Naive thymus-derived CD8-positive, alpha-beta T cell (primary cell): ENCODE data around the gene ZNF597. TPM values are rescaled to one million over a fixed set of nuclear protein-coding genes. Genes with fewer than 3 reads are reported as not detected.
A peak's percentile ranks its signal among the peaks of the same experiment; 100 is the strongest.

Source experiments
- ATAC-seq, 2 donors: fragments of 150-1000 bp; cut with Tn5 transposase in 1 of 2; sonication (Bioruptor Pico), chemical (Tn5 transposase) in 1 of 2; 1 replicate in 1 of 2; 2 replicates in 1 of 2; pipeline ENCODE4 v1.10.0; 2021; ENCODE audit warnings: mild to moderate bottlenecking in 2 of 2, moderate library complexity in 2 of 2
- POLR2A ChIA-PET: fragments of 350-600 bp; sonication (Branson Sonifier 250); formaldehyde crosslinking; loops from one replicate; lab custom pipeline; 2021; ENCODE audit warnings: antibody characterized with exemption; lab: Charles Lee
- DNase-seq, 10 donors: peaks; one replicate each; pipeline versions ENCODE4 v3.0.0 to v3.0.0-alpha.2; 2020 to 2022
- H3K27ac Mint-ChIP-seq, 10 donors: one replicate each; pipeline ENCODE4 v1.8.0; 2020 to 2022; ENCODE audit warnings: mild to moderate bottlenecking in 10 of 10, mixed read lengths in 10 of 10, moderate library complexity in 4 of 10, inconsistent platforms in 1 of 10
- H3K27me3 Mint-ChIP-seq, 5 donors: one replicate each; pipeline ENCODE4 v1.8.0; 2021 to 2022; ENCODE audit warnings: mixed read lengths in 5 of 5
- H3K36me3 Mint-ChIP-seq, 3 donors: one replicate each; pipeline ENCODE4 v1.8.0; 2020 to 2022; ENCODE audit warnings: mixed read lengths in 3 of 3, mild to moderate bottlenecking in 2 of 3, inconsistent platforms in 1 of 3
- H3K4me1 Mint-ChIP-seq, 4 donors: one replicate each; pipeline ENCODE4 v1.8.0; 2021 to 2022; ENCODE audit warnings: mixed read lengths in 4 of 4
- H3K4me3 Mint-ChIP-seq, 10 donors: one replicate each; pipeline ENCODE4 v1.8.0; 2020 to 2022; ENCODE audit warnings: mild to moderate bottlenecking in 10 of 10, mixed read lengths in 10 of 10, moderate library complexity in 6 of 10, inconsistent platforms in 1 of 10
- H3K9me3 Mint-ChIP-seq, 9 donors: one replicate each; pipeline ENCODE4 v1.8.0; 2020 to 2022; ENCODE audit warnings: mixed read lengths in 9 of 9, mild to moderate bottlenecking in 3 of 9, inconsistent platforms in 1 of 9, moderate library complexity in 1 of 9
- polyA plus RNA-seq, 3 donors: library from polyadenylated mRNA; unstranded; fragments of 300-500 nt; fragmentation: Illumina TruSeq; gene quantifications; one replicate each; pipeline ENCODE4 v1.2.3, GENCODE V29; 2021
- total RNA-seq, 8 experiments: library from RNA in 2 of 8; stranded (reverse) in 2 of 8; gene quantifications; one replicate each; pipeline ENCODE4 v1.2.3 and lab custom pipeline; 2021 to 2026

Gene ZNF597
- total and polyA plus RNA-seq, 5 experiments from 2014 or later = 1.1 to 5.8 (median 2.3) TPM

DNA sequence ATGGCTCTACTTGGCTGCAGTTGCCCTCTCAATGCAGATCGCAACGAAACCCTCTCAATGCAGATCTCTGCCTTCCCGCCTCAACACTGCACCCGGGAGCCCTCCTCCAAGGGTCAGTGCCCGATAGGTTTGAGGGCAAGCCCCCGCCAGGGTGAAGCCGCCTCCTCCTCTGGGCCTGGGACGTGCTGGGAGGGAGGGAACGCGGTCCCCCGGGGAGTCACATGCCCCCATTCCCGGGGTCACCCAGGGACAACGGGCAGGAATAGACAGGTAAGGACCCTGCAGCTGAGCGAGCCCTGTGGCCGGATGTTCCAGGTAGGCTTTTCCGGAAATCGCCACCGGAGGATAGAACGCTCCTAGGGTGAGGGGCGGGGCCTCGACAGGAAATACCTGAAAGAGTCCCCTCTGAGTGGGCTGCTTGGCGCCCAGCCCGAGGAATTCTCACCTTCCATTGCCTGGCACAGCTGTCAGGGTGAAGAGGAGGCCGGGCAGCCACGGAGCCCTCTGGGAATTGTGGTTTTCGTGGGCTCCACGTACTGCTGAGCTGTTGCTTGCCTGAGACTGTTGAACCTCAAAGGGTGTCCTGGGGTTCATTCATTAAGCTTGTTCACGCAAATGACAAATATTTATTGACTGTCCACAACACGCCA is 29.4 kb downstream of the ZNF597 start:
- no peak overlapping the region for H3K27ac Mint-ChIP-seq
- peaks cover 13 to 42% (median 35%) of the 10 kb centered on the region in 3 donors for H3K36me3 Mint-ChIP-seq
- POLR2A ChIA-PET = no interaction called here
- ATAC-seq (no peak), DNase-seq (no peak)
- H3K9me3 Mint-ChIP-seq = peaks cover 2 to 92% (median 34%) of the 10 kb centered on the region in 9 donors
- peaks cover 0 to 3% (median 0%) of the 10 kb centered on the region in 5 donors for H3K27me3 Mint-ChIP-seq
- H3K4me1 Mint-ChIP-seq = peaks cover 0 to 1% (median 0%) of the 10 kb centered on the region in 4 donors
- no peak overlapping the region for H3K4me3 Mint-ChIP-seq

DNA sequence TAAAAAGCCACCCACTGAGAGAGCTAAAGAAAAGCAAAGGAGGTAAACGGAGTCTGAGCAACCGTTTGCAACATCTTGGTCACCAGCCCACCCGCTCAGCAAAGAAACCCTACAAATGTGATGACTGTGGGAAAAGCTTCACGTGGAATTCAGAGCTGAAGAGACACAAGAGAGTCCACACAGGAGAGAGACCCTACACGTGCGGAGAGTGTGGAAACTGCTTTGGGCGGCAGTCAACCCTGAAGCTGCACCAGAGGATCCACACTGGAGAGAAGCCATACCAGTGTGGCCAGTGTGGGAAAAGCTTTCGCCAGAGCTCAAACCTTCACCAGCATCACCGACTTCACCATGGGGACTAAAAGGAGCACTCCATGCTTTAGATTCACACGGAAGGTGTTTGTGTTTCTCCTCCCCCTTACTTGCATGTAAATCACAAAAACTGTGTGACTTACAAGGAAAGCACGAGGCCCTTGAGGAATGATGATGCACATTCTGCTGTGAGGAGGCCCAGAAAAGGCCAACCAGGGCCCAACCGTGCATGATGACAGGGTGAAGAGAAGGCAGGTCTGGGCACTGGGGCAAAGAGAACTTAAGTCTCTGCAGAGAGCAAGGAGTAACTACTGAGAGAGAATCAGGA is 34.6 kb downstream of the ZNF597 start:
- Mint-ChIP-seq H3K4me3 (no peak overlapping the region), H3K27me3 (no peaks in the 10 kb centered on the region), H3K9me3 (peaks cover 0 to 93% (median 37%) of the 10 kb centered on the region in 9 donors), H3K27ac (no peak overlapping the region), H3K36me3 (peaks cover 57 to 82% (median 59%) of the 10 kb centered on the region in 3 donors), H3K4me1 (peaks cover 0 to 16% (median 7%) of the 10 kb centered on the region in 4 donors)
- DNase-seq (no peak), ATAC-seq (no peak)
- POLR2A ChIA-PET = interaction anchor here (0.6 to 1.2 kb wide), 4 partner anchors 9 to 138 kb away, joined by 3 read pairs; no protein-coding TSS in a partner anchor

DNA sequence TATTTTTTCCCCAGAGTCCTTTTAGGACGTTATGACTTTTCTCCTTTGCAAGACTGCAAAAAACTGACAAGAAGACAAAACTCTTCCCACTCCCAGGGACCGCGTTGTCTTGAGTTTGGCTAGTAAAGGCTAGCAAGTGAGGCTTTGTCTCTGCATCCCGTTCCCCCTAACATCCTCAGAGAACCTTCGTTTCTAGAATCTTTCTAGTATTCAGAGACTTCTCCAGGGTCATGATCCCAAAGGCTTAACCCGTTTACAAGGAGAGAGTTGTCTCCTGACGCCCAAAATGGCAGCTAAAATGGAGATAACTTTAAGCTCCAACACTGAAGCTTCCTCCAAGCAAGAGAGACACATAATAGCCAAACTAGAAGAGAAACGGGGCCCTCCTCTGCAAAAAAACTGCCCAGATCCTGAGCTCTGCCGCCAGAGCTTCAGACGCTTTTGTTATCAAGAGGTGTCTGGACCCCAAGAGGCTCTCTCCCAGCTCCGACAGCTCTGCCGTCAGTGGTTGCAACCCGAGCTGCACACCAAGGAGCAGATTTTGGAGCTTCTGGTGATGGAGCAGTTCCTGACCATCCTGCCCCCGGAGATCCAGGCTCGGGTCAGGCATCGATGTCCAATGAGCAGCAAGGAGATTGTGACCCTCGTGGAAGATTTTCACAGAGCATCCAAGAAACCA is 41.4 kb downstream of the ZNF597 start:
- H3K9me3 Mint-ChIP-seq = peaks cover 7 to 55% (median 23%) of the 10 kb centered on the region in 9 donors

DNA sequence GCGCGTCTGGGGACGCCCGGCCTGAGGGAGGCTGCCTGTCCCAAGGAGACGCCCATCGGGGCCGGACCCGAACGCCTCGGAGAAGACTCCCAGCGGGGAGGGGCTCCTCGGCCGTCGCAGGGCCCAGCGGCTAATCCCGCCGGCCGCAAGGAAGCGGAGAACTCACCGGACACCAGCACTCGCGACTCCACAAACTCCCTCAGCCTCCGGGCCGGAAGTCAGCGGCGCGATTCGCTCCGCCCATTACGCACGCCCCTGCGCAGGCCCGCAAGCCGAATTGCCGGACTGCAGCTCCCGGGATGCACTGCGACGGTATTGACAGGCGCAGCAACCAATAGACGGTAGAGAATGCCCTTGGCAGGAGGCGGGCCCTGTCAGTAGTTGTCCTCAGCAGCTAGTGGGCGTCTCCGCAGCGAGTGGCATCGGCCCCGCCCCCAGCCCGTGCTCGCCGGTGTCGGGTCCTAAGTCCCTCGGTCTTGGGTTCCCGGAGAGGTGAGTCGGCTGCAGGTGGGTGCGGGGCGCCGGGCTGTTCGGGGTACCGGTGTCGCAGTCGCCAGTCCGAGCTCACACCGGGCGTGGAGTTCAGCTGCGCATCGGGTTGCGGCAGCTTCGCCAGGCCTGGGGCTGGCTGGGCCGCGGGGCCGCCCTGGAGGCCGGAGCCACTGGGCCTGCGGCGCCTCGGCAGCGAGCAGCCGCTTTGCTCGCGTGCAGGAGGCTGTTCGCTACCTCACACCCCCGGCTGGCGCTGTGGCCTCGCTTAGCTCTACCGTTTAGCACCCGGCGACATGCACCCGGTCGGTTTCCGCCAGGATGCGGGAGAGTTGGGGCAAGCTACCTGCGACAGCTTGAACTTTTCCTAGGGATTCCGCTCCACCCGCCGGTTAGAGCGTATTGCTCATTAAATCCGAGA is 42.3 kb downstream of the ZNF597 start, which contains the start of the genes ZNF174 and ZSCAN32:
Gene ZNF174 (plus strand): TSS at position 437 of the 910 bp plus-strand sequence. CDS start 790 bp downstream, outside the sequence.
Gene ZSCAN32 (minus strand): TSS at position 226 of the 910 bp plus-strand sequence. CDS start 3,447 bp downstream, outside the sequence.
- POLR2A ChIA-PET = interaction anchor here (0.5 to 4.2 kb wide), 26 partner anchors 8 to 272 kb away, joined by 3 to 41 read pairs (median 5); partner anchors contain the start of genes CLUAP1, NAA60, TIGD7 and ZNF200
- H3K36me3 Mint-ChIP-seq = peaks cover 44 to 57% (median 52%) of the 10 kb centered on the region in 3 donors
- H3K27ac Mint-ChIP-seq = peak within 1 kb of the TSS; percentile 85 to 96 (median 90)
- peak; percentile 95 to 97 for ATAC-seq
- peak; percentile 94 to 99 (median 98) for DNase-seq
- H3K4me1 Mint-ChIP-seq = peaks cover 29 to 70% (median 55%) of the 10 kb centered on the region in 4 donors
- H3K4me3 Mint-ChIP-seq = peak within 1 kb of the TSS; percentile 88 to 97 (median 95)
- peaks cover 3 to 55% (median 24%) of the 10 kb centered on the region in 9 donors for H3K9me3 Mint-ChIP-seq
- H3K27me3 Mint-ChIP-seq = no peaks in the 10 kb centered on the region

More for the DNA sequence above, 41.4 kb downstream of the ZNF597 start:
- no peaks in the 10 kb centered on the region for H3K27me3 Mint-ChIP-seq
- DNase-seq (no peak), ATAC-seq (no peak)
- H3K27ac Mint-ChIP-seq = peak overlapping the region; percentile 85 to 91 (median 87)
- H3K36me3 Mint-ChIP-seq = peaks cover 44 to 57% (median 52%) of the 10 kb centered on the region in 3 donors
- peaks cover 22 to 65% (median 47%) of the 10 kb centered on the region in 4 donors for H3K4me1 Mint-ChIP-seq
- POLR2A ChIA-PET = interaction anchor here (0.7 to 4.2 kb wide), 19 partner anchors 9 to 729 kb away, joined by 3 to 41 read pairs (median 6); partner anchors contain the start of genes CLUAP1, NAA60, TIGD7 and ZNF200
- H3K4me3 Mint-ChIP-seq = peak overlapping the region; percentile 88 to 97 (median 95)

DNA sequence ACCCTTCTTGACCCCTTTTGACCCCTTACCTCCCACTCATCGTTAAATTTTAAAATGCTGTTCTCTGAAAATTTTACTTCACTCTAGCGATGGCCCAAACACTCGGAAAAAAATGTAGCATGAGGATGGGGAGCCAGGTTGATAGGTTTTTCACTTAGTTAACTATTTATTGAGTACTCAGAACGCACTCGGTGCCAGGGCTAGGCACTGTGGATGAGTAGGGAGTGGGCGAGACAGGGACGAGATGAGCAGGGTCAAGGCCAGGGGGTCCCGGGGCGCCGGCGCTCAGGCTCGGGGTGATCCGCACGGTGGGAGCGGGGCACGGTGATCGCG is 42.9 kb downstream of the ZNF597 start:
- Mint-ChIP-seq H3K27ac (peak overlapping the region; percentile 82 to 94 (median 90)), H3K9me3 (peaks cover 1 to 54% (median 25%) of the 10 kb centered on the region in 9 donors), H3K4me3 (peak overlapping the region; percentile 88 to 97 (median 95)), H3K4me1 (peaks cover 29 to 70% (median 57%) of the 10 kb centered on the region in 4 donors), H3K36me3 (peaks cover 40 to 56% (median 52%) of the 10 kb centered on the region in 3 donors), H3K27me3 (no peaks in the 10 kb centered on the region)
- ATAC-seq = peak in 1 of 2 donors; percentile 33
- no peak for DNase-seq
- POLR2A ChIA-PET = interaction anchor here (0.5 to 4.2 kb wide), 31 partner anchors 8 to 271 kb away, joined by 3 to 41 read pairs (median 5); partner anchors contain the start of genes CLUAP1, NAA60, TIGD7 and ZNF200

DNA sequence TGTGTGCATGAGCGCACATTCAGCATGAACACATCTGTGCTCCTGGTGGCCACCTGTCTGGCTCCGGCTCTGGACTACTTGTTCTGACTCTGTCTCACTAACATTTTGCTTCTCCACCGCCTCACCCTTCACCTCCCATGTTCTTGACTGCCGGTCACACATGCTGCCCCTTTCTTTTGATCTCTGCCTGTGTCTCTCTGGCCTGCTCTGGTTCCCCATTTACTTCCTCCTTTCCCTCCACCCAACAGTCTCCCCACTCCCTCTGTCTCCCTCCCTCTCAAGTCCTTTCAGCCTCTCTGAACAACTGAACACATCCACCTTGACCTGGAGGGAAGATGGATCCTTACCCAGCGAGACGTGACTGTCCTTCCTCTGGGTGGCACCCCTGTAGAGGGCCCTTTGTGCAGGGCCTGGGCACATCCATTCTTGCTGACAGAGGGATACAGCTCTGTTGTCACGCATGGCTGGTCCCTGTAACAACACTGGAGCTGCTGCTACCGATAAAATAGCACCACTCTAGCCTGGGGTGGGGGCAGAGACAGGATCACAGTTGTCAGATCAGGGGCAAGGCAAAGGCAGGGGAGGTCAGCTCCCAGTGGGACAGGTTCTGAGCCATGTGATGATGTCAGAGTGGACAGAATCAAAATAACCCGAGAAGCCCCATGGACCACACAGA is 53.5 kb downstream of the ZNF597 start:
- H3K4me1 Mint-ChIP-seq = peaks cover 6 to 12% (median 9%) of the 10 kb centered on the region in 4 donors
- DNase-seq = no peak
- peaks cover 23 to 84% (median 44%) of the 10 kb centered on the region in 9 donors for H3K9me3 Mint-ChIP-seq
- peak overlapping the region in 1 of 10 donors; percentile 18 for H3K4me3 Mint-ChIP-seq
- ATAC-seq = no peak
- H3K27ac Mint-ChIP-seq = no peak overlapping the region
- peaks cover 49 to 89% (median 89%) of the 10 kb centered on the region in 3 donors for H3K36me3 Mint-ChIP-seq
- no peaks in the 10 kb centered on the region for H3K27me3 Mint-ChIP-seq
- POLR2A ChIA-PET = no interaction called here

DNA sequence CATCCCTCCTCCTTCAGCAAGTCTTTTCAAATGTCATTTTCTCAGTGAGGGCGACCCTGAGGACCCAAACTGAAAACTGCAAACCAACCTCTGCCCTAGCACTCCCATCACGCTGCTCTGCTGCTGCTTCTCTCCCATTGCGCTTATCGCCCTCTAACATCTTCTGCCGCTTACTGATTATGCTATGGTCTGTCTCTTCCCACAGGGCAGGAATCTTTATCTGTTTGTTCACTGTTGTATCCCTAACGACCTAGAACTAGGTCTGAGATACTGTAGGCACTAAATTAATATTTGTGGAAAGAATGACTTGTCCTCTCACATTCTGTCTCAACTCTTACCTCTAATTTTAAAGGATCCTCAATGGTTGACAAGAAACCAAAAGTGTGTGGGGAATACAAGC is 55.0 kb downstream of the ZNF597 start:
- Mint-ChIP-seq H3K36me3 (peaks cover 51 to 89% (median 89%) of the 10 kb centered on the region in 3 donors), H3K9me3 (peaks cover 21 to 85% (median 43%) of the 10 kb centered on the region in 9 donors), H3K27ac (peak overlapping the region in 1 of 10 donors; percentile 58), H3K4me1 (peaks cover 0 to 3% (median 1%) of the 10 kb centered on the region in 4 donors), H3K27me3 (no peaks in the 10 kb centered on the region), H3K4me3 (no peak overlapping the region)
- DNase-seq (no peak), ATAC-seq (no peak)
- POLR2A ChIA-PET = no interaction called here

DNA sequence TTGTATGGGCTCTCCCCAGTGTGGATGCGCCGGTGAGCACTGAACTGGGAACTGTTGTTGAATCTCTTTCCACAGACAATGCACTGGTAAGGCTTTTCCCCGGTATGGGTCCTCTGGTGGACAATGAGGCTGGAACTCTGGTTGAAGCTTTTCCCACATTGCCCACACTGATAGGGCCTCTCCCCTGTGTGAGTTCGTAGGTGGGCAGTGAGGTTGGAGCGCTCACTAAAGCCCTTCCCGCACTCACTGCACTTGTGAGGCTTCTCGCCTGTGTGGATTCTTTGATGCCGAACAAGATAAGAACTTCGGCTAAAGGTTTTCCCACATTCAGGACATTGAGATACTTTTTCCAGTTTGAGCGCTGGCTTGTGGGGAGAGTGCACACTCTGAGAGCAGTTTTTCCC is 60.3 kb downstream of the ZNF597 start:
- DNase-seq (no peak), ATAC-seq (no peak)
- Mint-ChIP-seq H3K27ac (no peak overlapping the region), H3K9me3 (peaks cover 11 to 96% (median 50%) of the 10 kb centered on the region in 9 donors), H3K4me1 (peaks cover 0 to 2% (median under 1%) of the 10 kb centered on the region in 4 donors), H3K4me3 (no peak overlapping the region), H3K36me3 (peaks cover 67 to 92% (median 70%) of the 10 kb centered on the region in 3 donors), H3K27me3 (no peaks in the 10 kb centered on the region)
- POLR2A ChIA-PET = interaction anchor here (0.7 to 1.3 kb wide), 4 partner anchors 18 to 100 kb away, joined by 3 to 6 read pairs (median 4); partner anchors contain the start of genes ZNF174, ZNF263 and ZSCAN32
